SK-N-SH (cell line): Measurements from ENCODE around the gene RPH3AL. TPM values are rescaled to one million over a fixed set of nuclear protein-coding genes. Genes with fewer than 3 reads are reported as not detected.

Experiments
- CTCF ChIA-PET: fragments of 300-600, 350-600 bp; formaldehyde crosslinking; extraction: SDS; loops from one replicate; lab custom pipeline; 2021; lab: Yijun Ruan, JAX
- POLR2A ChIA-PET: fragments of 350-600 bp; sonication (Branson Sonifier 250); formaldehyde crosslinking; extraction: SDS; loops from one replicate; lab custom pipeline; 2020; ENCODE audit warnings: antibody characterized with exemption, inconsistent platforms; lab: Yijun Ruan, JAX
- DNase-seq: peaks from one replicate; pipeline ENCODE4 v3.0.0; 2012
- H2AFZ ChIP-seq: fragments of 200-600 bp; sonication (generic); 2 replicates; pipeline ENCODE4 v1.8.1; 2016; ENCODE audit warnings: antibody characterized with exemption, mild to moderate bottlenecking, low read depth
- H3F3A ChIP-seq: fragments of 200-600 bp; sonication (generic); replicated peaks from 2 replicates; pipeline ENCODE3; 2016; ENCODE audit warnings: antibody characterized with exemption, mild to moderate bottlenecking; ENCODE audit not compliant: insufficient read depth
- H3K27ac ChIP-seq, 2 experiments: fragments of 200-500 bp in 1 of 2; fragments of 200-600 bp in 1 of 2; sonication (Bioruptor generic) in 1 of 2; sonication (generic), shearing (Covaris generic) in 1 of 2; 2 replicates each; pipeline versions ENCODE4 v1.5.1 to v1.6.1; 2014 to 2016; ENCODE audit warnings: low read depth in 2 of 2, inconsistent platforms in 1 of 2, low read length in 1 of 2, mild to moderate bottlenecking in 1 of 2, mixed read lengths in 1 of 2
- H3K27me3 ChIP-seq: fragments of 200-600 bp; sonication (generic), shearing (Covaris generic); 2 replicates; pipeline ENCODE4 v1.6.1; 2016; ENCODE audit warnings: mixed run types; ENCODE audit not compliant: insufficient read depth
- H3K36me3 ChIP-seq, 2 experiments: fragments of 200-500 bp in 1 of 2; fragments of 200-600 bp in 1 of 2; sonication (Bioruptor generic) in 1 of 2; sonication (generic) in 1 of 2; replicated peaks in 1 of 2; 2 replicates each; pipeline versions ENCODE3 to v1.5.1; 2014 to 2016; ENCODE audit warnings: low read length in 1 of 2, mild to moderate bottlenecking in 1 of 2; ENCODE audit not compliant: insufficient read depth in 2 of 2, control insufficient read depth in 1 of 2
- H3K4me1 ChIP-seq, 2 experiments: fragments of 200-500 bp in 1 of 2; fragments of 200-600 bp in 1 of 2; sonication (Bioruptor generic) in 1 of 2; sonication (generic), shearing (Covaris generic) in 1 of 2; 2 replicates each; pipeline versions ENCODE4 v1.5.1 to v1.6.1; 2014 to 2016; ENCODE audit warnings: low read depth in 1 of 2, low read length in 1 of 2, mixed run types in 1 of 2; ENCODE audit not compliant: insufficient read depth in 2 of 2, control insufficient read depth in 1 of 2
- H3K4me2 ChIP-seq: fragments of 200-600 bp; sonication (generic), shearing (Covaris generic); 2 replicates; pipeline ENCODE4 v1.6.1; 2017; ENCODE audit warnings: mixed run types
- H3K4me3 ChIP-seq, 2 experiments: fragments of 200-500 bp in 1 of 2; fragments of 200-600 bp in 1 of 2; sonication (Bioruptor generic) in 1 of 2; sonication (generic), shearing (Covaris generic) in 1 of 2; 2 replicates each; pipeline versions ENCODE4 v1.5.1 to v1.8.1; 2014 to 2016; ENCODE audit warnings: low read depth in 2 of 2, inconsistent platforms in 1 of 2, low read length in 1 of 2, mild to moderate bottlenecking in 1 of 2, mixed read lengths in 1 of 2, moderate library complexity in 1 of 2
- H3K79me2 ChIP-seq: fragments of 200-600 bp; sonication (generic); 2 replicates; pipeline ENCODE4 v1.8.1; 2017; ENCODE audit warnings: mild to moderate bottlenecking; ENCODE audit not compliant: insufficient read depth
- H3K9ac ChIP-seq: fragments of 200-600 bp; sonication (generic); 2 replicates; pipeline ENCODE4 v1.6.1; 2017; ENCODE audit warnings: mixed run types
- H3K9me2 ChIP-seq: fragments of 200-600 bp; sonication (generic); 2 replicates; pipeline ENCODE4 v1.6.1; 2017; ENCODE audit warnings: mixed run types
- H3K9me3 ChIP-seq: fragments of 200-600 bp; sonication (generic); 2 replicates; pipeline ENCODE4 v1.6.1; 2017; ENCODE audit warnings: mixed run types, mild to moderate bottlenecking, moderate library complexity
- H4K20me1 ChIP-seq: fragments of 200-600 bp; sonication (generic); 2 replicates; pipeline ENCODE4 v1.6.1; 2017; ENCODE audit warnings: mild to moderate bottlenecking, mixed run types; ENCODE audit not compliant: insufficient read depth
- JUND ChIP-seq: IDR thresholded peaks from 2 replicates; pipeline ENCODE4 v1.4.0; 2012
- RFX5 ChIP-seq: IDR thresholded peaks from 2 replicates; pipeline ENCODE4 v1.6.1; 2012; ENCODE audit warnings: mild to moderate bottlenecking, improper control_type of control experiment, low read length
- TAF1 ChIP-seq: IDR thresholded peaks from 2 replicates; pipeline ENCODE4 v1.6.1; 2012; ENCODE audit warnings: low read depth, mild to moderate bottlenecking, low read length, moderate library complexity, borderline replicate concordance
- TEAD4 ChIP-seq: IDR thresholded peaks from 2 replicates; pipeline ENCODE4 v1.4.0; 2012; ENCODE audit warnings: mild to moderate bottlenecking, borderline replicate concordance; ENCODE audit not compliant: insufficient read depth
- WGBS: methylation state at CpG from one replicate; pipeline ENCODE4 v1.1.6; 2017; ENCODE audit warnings: low lambda C conversion rate; 5-methylcytosine and 5-hydroxymethylcytosine counted together
- polyA plus RNA-seq, 3 experiments: library from polyadenylated mRNA; depleted of rRNA; stranded (reverse); fragments of >200 nt; gene quantifications; 2 replicates each; pipeline ENCODE4 v1.2.3, GENCODE V29; 2012
- TF ChIP-seq, protein P1 (sequence below): fragments of 150-350 bp; IDR thresholded peaks from 2 replicates; pipeline ENCODE4 v1.6.1; 2016; ENCODE audit warnings: mild to moderate bottlenecking, low read depth, low read length
- TF ChIP-seq, protein P2 (sequence below): IDR thresholded peaks from 2 replicates; pipeline ENCODE4; 2012
- TF ChIP-seq, protein P3 (sequence below): IDR thresholded peaks from 2 replicates; pipeline ENCODE4 v1.4.0; 2012; ENCODE audit warnings: low read depth, borderline replicate concordance
- TF ChIP-seq, protein P4 (sequence below): fragments of 200-600 bp; sonication (generic); IDR thresholded peaks from 2 replicates; pipeline ENCODE4 v1.6.1; 2017; ENCODE audit warnings: antibody characterized with exemption, mild to moderate bottlenecking, moderate library complexity

Gene RPH3AL
- polyA plus RNA-seq, 1 of the 3 experiments (the other 2 are of a cell fraction): 2.9 TPM

DNA sequence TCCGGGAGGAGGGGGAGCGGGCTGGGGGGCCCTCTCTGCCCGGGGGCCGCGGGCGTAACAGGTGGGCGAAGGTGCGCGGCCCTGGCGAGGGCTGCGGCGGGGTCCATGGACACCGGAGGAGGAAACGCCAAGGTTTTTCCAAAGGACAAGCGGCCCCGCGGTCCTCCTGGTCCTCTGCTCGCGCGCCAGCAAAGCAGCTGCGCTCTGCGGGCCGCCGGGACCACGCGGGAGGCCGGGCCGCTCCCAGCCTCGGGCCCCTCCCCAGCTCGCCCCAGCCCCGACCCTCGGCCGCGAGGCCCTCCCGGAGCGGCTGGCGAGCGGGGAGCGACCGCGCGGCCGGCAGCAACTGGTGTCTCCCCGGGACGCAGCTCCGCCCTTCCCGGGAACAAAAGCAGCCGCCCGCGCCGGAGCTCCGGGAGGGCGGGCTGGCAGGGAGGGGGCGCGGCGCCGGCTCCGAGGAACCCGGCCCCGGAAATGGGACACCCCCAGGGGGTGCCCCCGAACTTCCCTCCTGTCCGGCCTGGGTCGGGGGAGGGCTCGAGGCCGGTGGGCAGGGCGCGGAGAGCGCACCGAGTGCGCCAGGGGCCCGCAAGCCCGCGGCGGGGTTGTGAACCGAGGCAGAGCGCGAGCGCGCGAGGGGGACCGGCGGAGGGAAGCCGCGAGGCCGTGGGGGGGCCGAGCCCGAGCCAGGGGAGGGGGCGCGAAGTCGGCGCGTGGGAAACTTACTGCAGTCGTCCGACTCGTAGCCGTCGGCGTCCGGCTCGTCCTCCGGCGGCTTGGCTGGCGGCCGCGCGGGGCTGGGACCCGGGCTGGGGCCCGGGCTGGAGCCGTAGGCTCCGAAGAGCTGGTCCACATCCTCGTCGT lies 172.0 kb downstream of the RPH3AL start:
- peak; percentile 76 for DNase-seq
- Histone ChIP-seq H3K27ac (peak overlapping the region in 1 of 2 experiments; percentile 94; a peak in 2 of 4 replicates), H3K9me2 (no peaks in the 10 kb centered on the region), H3K36me3 (no peaks in the 10 kb centered on the region), H3K79me2 (no peaks in the 10 kb centered on the region), H3F3A (no peaks in the 10 kb centered on the region), H4K20me1 (no peaks in the 10 kb centered on the region), H3K9ac (no peak overlapping the region), H3K4me3 (peak overlapping the region in 1 of 2 experiments; percentile 45; a peak in 2 of 4 replicates), H3K9me3 (no peaks in the 10 kb centered on the region), H3K4me1 (peaks cover 0 to 40% of the 10 kb centered on the region in 2 experiments; a peak in 2 of 4 replicates), H3K27me3 (peaks cover 47% of the 10 kb centered on the region), H3K4me2 (no peak overlapping the region), H2AFZ (no peak overlapping the region)
- TF ChIP-seq, protein P1, sequence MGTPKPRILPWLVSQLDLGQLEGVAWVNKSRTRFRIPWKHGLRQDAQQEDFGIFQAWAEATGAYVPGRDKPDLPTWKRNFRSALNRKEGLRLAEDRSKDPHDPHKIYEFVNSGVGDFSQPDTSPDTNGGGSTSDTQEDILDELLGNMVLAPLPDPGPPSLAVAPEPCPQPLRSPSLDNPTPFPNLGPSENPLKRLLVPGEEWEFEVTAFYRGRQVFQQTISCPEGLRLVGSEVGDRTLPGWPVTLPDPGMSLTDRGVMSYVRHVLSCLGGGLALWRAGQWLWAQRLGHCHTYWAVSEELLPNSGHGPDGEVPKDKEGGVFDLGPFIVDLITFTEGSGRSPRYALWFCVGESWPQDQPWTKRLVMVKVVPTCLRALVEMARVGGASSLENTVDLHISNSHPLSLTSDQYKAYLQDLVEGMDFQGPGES: no peak
- TF ChIP-seq TEAD4 (no peak), TAF1 (no peak), RFX5 (no peak), JUND (no peak)
- TF ChIP-seq, protein P2, sequence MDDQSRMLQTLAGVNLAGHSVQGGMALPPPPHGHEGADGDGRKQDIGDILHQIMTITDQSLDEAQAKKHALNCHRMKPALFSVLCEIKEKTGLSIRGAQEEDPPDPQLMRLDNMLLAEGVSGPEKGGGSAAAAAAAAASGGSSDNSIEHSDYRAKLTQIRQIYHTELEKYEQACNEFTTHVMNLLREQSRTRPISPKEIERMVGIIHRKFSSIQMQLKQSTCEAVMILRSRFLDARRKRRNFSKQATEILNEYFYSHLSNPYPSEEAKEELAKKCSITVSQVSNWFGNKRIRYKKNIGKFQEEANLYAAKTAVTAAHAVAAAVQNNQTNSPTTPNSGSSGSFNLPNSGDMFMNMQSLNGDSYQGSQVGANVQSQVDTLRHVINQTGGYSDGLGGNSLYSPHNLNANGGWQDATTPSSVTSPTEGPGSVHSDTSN: no peak
- TF ChIP-seq, protein P3, sequence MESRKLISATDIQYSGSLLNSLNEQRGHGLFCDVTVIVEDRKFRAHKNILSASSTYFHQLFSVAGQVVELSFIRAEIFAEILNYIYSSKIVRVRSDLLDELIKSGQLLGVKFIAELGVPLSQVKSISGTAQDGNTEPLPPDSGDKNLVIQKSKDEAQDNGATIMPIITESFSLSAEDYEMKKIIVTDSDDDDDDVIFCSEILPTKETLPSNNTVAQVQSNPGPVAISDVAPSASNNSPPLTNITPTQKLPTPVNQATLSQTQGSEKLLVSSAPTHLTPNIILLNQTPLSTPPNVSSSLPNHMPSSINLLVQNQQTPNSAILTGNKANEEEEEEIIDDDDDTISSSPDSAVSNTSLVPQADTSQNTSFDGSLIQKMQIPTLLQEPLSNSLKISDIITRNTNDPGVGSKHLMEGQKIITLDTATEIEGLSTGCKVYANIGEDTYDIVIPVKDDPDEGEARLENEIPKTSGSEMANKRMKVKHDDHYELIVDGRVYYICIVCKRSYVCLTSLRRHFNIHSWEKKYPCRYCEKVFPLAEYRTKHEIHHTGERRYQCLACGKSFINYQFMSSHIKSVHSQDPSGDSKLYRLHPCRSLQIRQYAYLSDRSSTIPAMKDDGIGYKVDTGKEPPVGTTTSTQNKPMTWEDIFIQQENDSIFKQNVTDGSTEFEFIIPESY: no peak
- TF ChIP-seq, protein P4, sequence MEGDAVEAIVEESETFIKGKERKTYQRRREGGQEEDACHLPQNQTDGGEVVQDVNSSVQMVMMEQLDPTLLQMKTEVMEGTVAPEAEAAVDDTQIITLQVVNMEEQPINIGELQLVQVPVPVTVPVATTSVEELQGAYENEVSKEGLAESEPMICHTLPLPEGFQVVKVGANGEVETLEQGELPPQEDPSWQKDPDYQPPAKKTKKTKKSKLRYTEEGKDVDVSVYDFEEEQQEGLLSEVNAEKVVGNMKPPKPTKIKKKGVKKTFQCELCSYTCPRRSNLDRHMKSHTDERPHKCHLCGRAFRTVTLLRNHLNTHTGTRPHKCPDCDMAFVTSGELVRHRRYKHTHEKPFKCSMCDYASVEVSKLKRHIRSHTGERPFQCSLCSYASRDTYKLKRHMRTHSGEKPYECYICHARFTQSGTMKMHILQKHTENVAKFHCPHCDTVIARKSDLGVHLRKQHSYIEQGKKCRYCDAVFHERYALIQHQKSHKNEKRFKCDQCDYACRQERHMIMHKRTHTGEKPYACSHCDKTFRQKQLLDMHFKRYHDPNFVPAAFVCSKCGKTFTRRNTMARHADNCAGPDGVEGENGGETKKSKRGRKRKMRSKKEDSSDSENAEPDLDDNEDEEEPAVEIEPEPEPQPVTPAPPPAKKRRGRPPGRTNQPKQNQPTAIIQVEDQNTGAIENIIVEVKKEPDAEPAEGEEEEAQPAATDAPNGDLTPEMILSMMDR: no peak
- ChIA-PET CTCF (interaction anchor here (0.7 to 6.5 kb wide), 5 partner anchors 16 to 205 kb away, joined by 3 to 38 read pairs (median 4); no protein-coding TSS in a partner anchor), POLR2A (no interaction called here)
- WGBS: 6% methylated on average over 17 of the region's 112 CpGs
